Lower leg skin (tissue), 3 donors: Measurements from ENCODE around the gene ABCG1.

ENCODE experiments used
- CTCF ChIP-seq, 3 donors: fragments of 450-650 bp; IDR thresholded peaks; one replicate each; pipeline ENCODE4 v1.5.1; 2016; ENCODE audit warnings: antibody characterized with exemption in 3 of 3, mild to moderate bottlenecking in 3 of 3, moderate library complexity in 2 of 3
- POLR2A ChIP-seq, 2 donors: fragments of 450-650 bp; IDR thresholded peaks; one replicate each; pipeline ENCODE4 v1.6.1; 2016 to 2017; ENCODE audit warnings: antibody characterized with exemption in 2 of 2, mild to moderate bottlenecking in 1 of 2, moderate library complexity in 1 of 2

- TF ChIP-seq POLR2A (IDR thresholded peaks at IDR 0.05) (no peak), CTCF (IDR thresholded peaks at IDR 0.05) (no peak)
Observed at GRCh38 chr21:42203321-42203720, 15.6 kb upstream of the ABCG1 start.
